Suppressor macrophage (primary cell): ENCODE measurements around the gene RNPEPL1.

Experiments
- DNase-seq, 4 experiments: peaks; one replicate each; pipeline ENCODE4 v3.0.0-alpha.2; 2020 to 2022

Gene RNPEPL1

DNA sequence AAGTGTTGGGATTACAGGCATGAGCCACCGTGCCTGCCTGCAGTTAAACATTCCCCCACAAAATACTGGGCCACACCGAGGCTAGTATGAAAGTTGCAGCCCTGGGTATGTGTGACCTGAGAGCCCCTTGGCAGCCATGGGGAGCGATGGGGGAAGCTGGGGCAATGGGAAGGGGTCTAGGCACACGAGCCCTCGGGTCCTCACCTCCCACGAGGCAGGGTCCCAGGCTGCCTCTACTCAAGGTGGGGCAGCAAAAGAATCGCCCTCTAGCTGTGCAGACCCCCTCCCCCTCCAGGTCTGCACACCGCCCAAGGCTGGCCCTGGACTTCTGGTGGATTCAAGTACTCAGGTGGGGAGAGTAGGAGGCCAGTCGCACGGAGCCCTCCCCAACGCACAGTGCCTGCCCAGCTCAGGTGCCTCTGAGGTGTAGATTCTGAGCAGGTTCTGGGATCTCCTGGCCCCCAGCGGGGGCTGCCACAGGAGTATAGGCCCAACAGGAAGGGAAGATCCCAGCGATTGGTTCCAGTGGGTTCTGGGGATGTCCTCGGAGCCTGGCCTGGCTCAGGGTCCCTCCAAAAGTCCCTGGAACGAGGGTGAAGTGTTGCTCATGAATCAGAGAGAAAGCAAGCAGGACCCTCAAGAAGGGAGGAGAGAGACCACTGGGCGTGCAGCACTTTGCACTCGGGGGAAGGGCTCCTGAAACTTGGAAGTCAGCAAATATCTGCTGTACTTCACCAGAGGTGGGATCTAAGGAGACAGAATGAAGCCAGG is 59.6 kb downstream of the RNPEPL1 start:
- no peak for DNase-seq

DNA sequence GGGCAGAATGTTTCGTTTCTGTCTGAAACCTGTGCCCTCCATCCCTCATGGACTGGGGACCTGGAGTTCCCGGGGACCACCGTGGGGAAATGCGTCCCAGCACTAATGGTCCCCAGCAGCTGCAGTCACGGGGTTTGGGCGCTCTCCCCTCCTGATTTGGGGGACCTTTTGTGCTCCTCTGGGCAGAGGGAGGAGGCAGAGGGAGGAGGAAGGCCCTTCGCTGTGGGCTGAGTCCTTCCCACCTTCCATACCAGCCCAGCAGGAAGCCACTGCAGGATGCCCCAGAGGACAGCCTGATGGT is 60.2 kb downstream of the RNPEPL1 start:
- no peak for DNase-seq

GRCh38 chr2:240628808-240629618 is 60.7 kb downstream of the RNPEPL1 start:
- DNase-seq, result no peak

- DNase-seq, result peak in 1 of 4 experiments; percentile 1
Measured at GRCh38 chr2:240629619-240629967, 61.3 kb downstream of the RNPEPL1 start.

DNA sequence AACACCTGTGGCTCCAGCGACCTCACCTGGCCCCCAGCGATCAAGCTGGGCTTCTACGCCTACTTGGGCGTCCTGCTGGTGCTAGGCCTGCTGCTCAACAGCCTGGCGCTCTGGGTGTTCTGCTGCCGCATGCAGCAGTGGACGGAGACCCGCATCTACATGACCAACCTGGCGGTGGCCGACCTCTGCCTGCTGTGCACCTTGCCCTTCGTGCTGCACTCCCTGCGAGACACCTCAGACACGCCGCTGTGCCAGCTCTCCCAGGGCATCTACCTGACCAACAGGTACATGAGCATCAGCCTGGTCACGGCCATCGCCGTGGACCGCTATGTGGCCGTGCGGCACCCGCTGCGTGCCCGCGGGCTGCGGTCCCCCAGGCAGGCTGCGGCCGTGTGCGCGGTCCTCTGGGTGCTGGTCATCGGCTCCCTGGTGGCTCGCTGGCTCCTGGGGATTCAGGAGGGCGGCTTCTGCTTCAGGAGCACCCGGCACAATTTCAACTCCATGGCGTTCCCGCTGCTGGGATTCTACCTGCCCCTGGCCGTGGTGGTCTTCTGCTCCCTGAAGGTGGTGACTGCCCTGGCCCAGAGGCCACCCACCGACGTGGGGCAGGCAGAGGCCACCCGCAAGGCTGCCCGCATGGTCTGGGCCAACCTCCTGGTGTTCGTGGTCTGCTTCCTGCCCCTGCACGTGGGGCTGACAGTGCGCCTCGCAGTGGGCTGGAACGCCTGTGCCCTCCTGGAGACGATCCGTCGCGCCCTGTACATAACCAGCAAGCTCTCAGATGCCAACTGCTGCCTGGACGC is 61.9 kb downstream of the RNPEPL1 start:
- DNase-seq, result no peak
